HG02870 (cell line): ENCODE results near the gene DGKE.

ENCODE experiments used
- ATAC-seq: cut with Tn5 transposase; IDR thresholded peaks from one replicate; pipeline ENCODE4 v1.9.1; 2021; ENCODE audit warnings: mild to moderate bottlenecking, moderate library complexity; ENCODE audit not compliant: unreplicated experiment

The DGKE gene

DNA sequence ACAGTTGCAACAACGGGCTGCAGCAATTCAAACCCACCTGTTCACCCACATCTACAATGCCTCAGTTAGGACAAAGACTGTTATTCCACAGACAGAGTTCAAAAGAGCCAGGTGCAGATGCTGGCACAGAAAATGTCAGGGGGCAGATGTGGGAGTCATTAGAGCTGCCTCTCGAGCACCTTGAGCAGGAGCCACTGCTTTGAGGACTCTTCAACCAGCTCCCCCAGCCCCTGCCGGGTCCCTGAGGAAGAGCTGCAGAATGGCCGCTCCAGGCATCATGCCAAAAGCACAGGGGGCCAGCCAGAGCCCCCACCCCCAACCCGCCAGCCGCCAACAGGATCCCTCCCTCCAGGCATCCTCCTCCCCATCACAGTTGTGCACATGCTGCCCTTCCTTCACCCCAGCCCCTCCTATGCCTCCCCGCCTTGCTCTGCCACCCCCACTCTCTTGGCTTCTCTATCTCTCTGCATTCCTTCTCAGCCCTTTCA is 21.0 kb upstream of the DGKE start:
- no peak for ATAC-seq

DNA sequence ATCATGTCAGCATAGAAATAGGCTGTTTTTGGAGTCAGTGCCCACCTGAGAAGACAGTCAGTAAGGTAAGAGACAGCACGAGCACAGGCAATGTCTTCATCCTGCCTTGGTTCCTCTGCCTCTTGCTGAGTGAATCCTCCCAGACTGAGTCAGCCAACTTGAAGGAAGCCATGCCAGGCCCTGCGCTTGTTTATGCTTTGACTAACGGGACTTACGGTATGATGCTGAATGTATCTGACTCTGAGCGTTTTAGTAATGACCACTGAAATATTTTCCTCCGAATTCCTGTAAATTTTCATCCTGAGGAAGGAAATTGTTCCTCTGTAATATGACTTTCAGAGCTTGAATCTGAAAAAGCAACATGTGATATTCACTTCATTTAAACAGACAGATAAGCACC is 18.2 kb upstream of the DGKE start:
- no peak for ATAC-seq

GRCh38 chr17:56817066-56817465 is 16.9 kb upstream of the DGKE start:
- ATAC-seq, result no peak

DNA sequence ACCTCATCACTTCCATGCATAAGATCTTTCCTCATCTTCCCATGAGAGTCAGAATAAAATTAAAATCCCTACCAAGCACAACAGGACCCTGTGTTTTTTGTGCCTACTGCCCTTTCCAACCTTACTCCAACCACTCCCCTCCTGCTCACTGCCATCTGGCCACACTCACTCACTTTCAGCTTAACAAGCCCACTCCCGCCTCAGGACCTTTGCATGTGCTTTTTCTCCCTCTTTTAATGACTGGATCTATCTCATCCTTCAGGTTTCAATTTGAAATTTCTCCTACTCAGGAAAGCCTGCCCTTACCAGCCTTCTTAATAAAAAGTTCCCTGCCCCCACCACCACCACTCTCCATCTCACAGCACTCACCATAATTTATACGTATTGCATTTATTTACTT is 14.9 kb upstream of the DGKE start:
- no peak for ATAC-seq

GRCh38 chr17:56819431-56820145 is 14.4 kb upstream of the DGKE start:
- peak; percentile 62 for ATAC-seq

- no peak for ATAC-seq
These were observed 13.7 kb upstream of the DGKE start for GRCh38 chr17:56820207-56820606.

DNA sequence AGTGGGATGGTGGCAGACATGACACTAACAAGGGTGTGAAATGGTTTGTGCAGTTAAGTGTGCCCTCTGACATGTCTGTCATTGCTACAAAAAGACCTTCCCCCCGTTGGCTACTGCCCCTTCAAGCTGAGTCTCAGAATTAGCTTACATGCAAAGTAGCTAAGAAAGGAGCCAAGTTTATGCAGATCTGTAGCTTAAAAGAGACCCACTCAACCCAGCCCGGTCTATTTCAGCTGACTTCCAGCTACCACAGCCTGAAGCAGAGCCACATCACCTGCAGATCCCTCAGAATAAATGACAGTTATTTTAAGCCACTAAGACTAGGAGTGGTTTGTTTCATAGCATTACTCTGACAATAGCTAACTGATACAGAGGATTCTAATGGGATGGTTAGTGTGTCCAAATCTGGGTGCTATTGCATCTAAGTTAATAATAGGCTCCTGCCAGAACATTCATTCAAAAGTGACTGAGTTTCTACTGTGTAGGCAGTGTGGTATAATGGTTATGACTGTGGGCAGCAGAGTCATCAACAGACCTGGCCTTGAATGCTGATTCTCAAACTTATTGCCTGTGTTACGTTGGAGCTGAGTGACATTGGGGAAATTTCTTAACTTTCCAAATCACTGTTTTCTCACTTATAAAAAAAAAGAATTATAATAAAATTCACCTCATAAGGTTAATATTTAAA is 12.0 kb upstream of the DGKE start:
- no peak for ATAC-seq

DNA sequence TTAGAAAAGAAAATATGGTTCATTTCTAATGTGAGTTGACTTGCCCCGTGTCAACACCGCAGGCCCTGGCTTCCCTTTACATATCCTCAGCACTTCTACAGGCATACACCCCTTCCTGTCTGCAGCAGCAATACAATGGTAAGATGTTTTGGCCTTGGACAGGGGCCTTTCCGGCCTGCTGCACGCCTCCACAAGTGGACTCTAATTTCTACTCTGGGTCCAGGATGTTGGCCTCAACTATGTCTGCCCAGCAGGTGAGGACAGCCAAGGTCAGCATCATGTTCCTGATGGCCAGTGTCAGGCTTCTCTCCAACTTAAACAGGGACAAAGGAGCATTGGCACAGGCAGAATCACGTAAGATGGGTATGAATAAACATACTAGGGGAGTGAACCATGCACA is 11.2 kb upstream of the DGKE start:
- ATAC-seq, result no peak

DNA sequence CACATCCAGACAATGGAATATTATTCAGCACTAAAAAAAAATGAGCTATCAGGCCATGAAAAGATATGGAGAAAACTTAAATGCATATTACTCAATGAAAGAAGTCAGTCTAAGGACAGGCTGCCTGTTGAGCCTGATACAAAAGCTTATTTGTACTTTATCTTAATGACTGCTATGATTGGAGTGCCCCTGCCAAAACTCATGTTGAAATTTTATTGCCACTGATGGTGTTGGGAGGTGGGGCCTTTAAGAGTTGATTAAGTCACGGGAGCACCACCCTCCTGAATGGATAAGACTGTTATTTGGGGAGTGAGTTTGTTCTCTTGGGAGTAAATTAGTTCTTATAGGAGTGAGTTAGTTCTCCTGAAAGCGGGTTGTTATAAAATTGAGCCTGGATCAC is 10.1 kb upstream of the DGKE start:
- no peak for ATAC-seq

DNA sequence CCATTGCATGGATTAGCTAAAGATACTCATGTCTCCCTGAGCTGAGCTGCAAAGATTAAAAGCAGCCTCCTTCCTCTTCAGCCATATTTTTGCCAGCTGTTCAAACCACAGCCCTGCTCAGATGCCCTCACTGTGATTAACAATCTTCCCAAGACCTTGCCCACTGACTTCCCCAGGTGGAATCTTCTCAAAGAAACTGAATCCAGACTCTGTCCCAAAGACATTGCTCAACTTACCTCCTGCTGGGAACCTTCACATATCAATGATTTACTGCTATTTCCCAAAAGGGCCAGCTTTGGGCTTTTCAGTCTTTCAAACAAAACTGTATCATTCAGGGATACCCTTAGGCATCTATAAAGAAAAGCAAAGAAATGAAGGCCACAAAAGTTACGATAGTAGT is 9.4 kb upstream of the DGKE start:
- ATAC-seq, result no peak

GRCh38 chr17:56826611-56827414 is 7.1 kb upstream of the DGKE start:
- no peak for ATAC-seq

DNA sequence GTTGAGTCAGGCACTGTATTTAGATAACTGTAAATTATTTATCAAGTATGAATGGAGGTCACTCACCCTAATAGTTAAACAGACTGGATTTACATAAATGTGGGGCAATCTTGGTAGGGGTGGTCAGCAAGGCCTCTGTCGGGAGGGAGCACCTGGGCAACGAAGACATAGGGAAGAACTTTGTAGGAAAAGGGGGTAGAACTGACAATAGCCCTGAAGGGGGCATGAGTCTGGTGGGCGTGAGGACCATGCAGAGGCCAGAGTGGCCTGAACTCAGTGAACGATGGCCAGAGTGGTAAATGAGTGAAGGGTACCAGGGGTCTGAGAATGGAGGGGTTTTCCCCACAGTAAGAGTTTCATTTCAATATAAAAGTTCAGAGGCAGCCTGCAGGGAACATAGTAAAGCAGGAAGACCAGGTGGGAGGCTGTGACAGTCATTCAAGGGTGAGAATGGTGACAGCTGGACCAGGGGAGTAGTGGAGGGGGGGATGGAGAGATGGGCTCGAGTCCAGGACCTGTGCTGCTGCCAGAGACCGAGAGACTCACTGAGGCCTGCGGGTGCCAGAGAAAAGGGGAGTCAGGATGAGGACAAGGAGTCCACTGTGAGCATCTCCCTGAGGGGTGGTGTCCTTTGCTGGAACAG is 3.1 kb upstream of the DGKE start:
- ATAC-seq, result no peak

GRCh38 chr17:56831369-56832095 is 2.4 kb upstream of the DGKE start:
- no peak for ATAC-seq

GRCh38 chr17:56832446-56832845 is 1.5 kb upstream of the DGKE start:
- ATAC-seq, result no peak

DNA sequence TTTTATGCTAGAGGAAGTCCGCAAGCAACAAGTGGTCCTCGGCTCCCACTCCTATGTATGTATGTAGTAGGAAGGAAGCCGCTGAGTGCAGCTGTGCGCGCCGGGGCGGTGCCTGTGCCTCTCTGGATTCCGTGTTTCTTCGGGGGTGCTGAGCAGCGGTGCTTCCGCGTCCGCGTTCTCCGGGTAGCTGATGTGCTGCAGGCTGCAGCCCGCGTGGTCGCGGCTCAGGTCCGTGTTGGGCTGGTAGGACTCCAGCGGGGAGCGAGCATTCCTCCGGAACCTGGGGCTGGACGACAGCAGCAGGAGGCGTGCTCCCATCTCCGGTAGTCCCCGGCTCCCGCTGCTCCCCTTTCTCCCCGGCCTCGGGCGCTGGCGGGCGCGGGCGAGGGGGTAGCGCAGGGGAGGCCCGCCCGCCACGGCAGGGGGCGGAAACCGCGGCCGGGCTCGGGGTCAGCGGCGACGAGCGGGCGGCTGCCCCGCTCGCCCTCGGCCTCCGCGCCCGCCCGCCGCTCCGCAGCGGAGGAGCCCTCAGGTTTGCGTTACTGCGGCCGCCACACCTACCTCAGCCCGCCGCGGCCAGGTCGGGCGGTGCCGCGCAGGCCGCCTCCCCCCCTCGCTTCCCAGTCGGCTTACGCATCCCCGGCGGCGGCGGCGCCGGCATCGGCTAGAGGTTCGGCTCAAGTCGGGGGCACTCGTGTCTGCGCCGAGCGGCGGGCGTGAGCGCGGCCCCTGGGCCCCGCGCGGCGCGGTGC is 718 bp upstream of the DGKE start:
- ATAC-seq, result peak; percentile 33

GRCh38 chr17:56834380-56835263 is 671 bp downstream of the DGKE start:
- ATAC-seq, result peak; percentile 33

DNA sequence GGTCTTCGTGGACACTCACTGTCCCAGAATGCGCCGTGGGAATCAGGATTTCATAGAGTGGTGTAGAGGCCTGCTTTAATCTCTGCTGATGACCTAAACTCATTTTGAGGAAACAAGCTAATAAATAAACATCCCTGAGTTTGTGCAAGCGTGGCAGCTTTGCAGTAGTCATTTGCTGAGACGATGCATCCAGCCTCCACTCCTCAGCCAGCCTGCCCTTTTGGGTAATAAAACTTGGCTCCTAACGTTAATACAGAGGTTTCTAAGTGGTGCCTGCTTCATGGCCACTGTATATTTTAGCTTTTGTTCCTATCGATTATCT is 1.3 kb downstream of the DGKE start:
- ATAC-seq, result no peak

DNA sequence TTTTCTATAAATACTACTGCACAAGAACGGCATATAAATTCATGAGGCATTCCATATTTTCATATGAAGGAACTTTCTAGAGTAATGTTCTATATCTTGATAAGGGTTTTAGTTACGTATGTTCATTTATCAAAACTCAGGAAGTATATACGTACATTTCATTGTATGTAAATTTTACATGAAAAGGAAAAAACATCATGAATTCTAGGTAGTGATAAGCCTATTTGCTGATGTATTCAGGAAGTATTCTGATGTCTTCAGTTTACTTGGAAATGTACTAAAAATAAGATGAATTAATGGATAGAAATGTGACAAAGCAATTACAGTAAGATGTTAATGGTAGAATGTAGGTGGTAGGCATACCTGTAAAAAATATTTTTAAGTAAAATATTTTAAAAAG is 4.7 kb downstream of the DGKE start:
- no peak for ATAC-seq

DNA sequence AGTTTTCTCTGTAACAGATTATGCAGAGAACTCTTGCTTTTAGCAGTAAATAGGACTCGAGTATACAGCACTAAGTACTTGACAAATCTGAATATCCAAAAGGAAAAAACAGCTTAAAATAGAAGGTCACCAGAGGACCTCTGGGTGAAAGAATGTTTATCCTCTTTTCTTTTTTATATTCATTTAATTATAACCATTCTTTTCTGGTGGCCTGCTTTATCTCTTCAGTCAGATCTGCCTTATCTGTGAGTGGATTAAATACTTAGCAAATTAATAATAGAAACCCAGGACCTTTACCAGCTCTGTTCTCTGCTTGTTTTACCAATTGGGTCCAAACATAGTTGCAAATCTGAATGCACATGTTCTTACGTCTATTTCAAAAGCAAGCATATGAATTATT is 8.6 kb downstream of the DGKE start:
- ATAC-seq, result no peak
